Stimulated activated CD8-positive, alpha-beta memory T cell treated with anti-CD3 and anti-CD28 coated beads, Interleukin-12 subunit alpha, Interleukin-12 subunit beta, amount 100 ng/mL, for 24 hours (primary cell): ENCODE results near the gene SEMA6B.
"Not testable (repeated sequence)": the region's sequence is repeated elsewhere in the genome, so short reads cannot be mapped to it uniquely, and the experiment has no call there.

Source experiments
- DNase-seq: peaks from one replicate; pipeline ENCODE4 v3.0.0-alpha.2; 2020; ENCODE audit errors: extremely low read depth

SEMA6B gene

GRCh38 chr19:4547303-4548237 is 11.9 kb downstream of the SEMA6B start:
- DNase-seq, result no peak

- no peak for DNase-seq
These were observed 15.4 kb downstream of the SEMA6B start for GRCh38 chr19:4543842-4544647.

- no peak for DNase-seq
These were observed 16.3 kb downstream of the SEMA6B start for GRCh38 chr19:4542896-4543841.

GRCh38 chr19:4541806-4542145 is 17.7 kb downstream of the SEMA6B start:
- not testable (repeated sequence) for DNase-seq

- no peak for DNase-seq
These were observed 18.2 kb downstream of the SEMA6B start for GRCh38 chr19:4541114-4541805.

- no peak for DNase-seq
These were observed 19.5 kb downstream of the SEMA6B start, which contains the start of gene LRG1 for GRCh38 chr19:4539693-4540581. Gene LRG1 (minus strand): TSS chr19:4540036. CDS start chr19:4540013, 23 bp downstream.

- no peak for DNase-seq
These were observed 20.3 kb downstream of the SEMA6B start for GRCh38 chr19:4539169-4539692.

GRCh38 chr19:4538601-4538954 is 20.9 kb downstream of the SEMA6B start:
- DNase-seq, result no peak

- DNase-seq, result no peak
These were observed 21.4 kb downstream of the SEMA6B start for GRCh38 chr19:4537953-4538600.

GRCh38 chr19:4536798-4537197 is 22.7 kb downstream of the SEMA6B start:
- DNase-seq, result no peak

GRCh38 chr19:4534836-4535658 is 24.4 kb downstream of the SEMA6B start, which contains the start of gene PLIN5:
Gene PLIN5 (minus strand): TSS chr19:4535224. CDS start chr19:4534074, 1,150 bp downstream.
- DNase-seq, result peak; percentile 15

- DNase-seq, result no peak
These were observed 25.6 kb downstream of the SEMA6B start for GRCh38 chr19:4533835-4534424.

- no peak for DNase-seq
These were observed 26.1 kb downstream of the SEMA6B start for GRCh38 chr19:4533334-4533733.

- no peak for DNase-seq
These were observed 27.8 kb downstream of the SEMA6B start for GRCh38 chr19:4531562-4532165.

GRCh38 chr19:4529924-4530522 is 29.5 kb downstream of the SEMA6B start:
- no peak for DNase-seq

- DNase-seq, result no peak
These were observed 30.6 kb downstream of the SEMA6B start for GRCh38 chr19:4528843-4529242.

GRCh38 chr19:4527377-4527776 is 32.1 kb downstream of the SEMA6B start:
- DNase-seq, result not testable (repeated sequence)
